Stomach smooth muscle (tissue), 2 donors: Measurements from ENCODE around the gene PCDHB13.
"Not testable (repeated sequence)": the region's sequence is repeated elsewhere in the genome, so short reads cannot be mapped to it uniquely, and the experiment has no call there.

Experiments
- H3K27ac ChIP-seq: one replicate; pipeline ENCODE4 v1.7.0; 2013; ENCODE audit warnings: mild to moderate bottlenecking, low read length, inconsistent platforms
- H3K27me3 ChIP-seq, 2 donors: one replicate each; pipeline ENCODE4 v1.7.0; 2013; ENCODE audit warnings: low read length in 2 of 2; ENCODE audit not compliant: insufficient read depth in 2 of 2, control insufficient read depth in 1 of 2
- H3K36me3 ChIP-seq, 2 donors: one replicate each; pipeline ENCODE4 v1.7.0; 2013; ENCODE audit warnings: low read length in 2 of 2; ENCODE audit not compliant: control insufficient read depth in 2 of 2, insufficient read depth in 2 of 2
- H3K4me1 ChIP-seq: one replicate; pipeline ENCODE4 v1.7.0; 2013; ENCODE audit warnings: low read length; ENCODE audit not compliant: control insufficient read depth, insufficient read depth
- H3K4me3 ChIP-seq, 2 donors: one replicate each; pipeline ENCODE4 v1.7.0; 2013; ENCODE audit warnings: low read length in 2 of 2
- H3K9ac ChIP-seq, 2 donors: one replicate each; pipeline ENCODE4 v1.7.0; 2013; ENCODE audit warnings: low read length in 2 of 2, mild to moderate bottlenecking in 1 of 2
- H3K9me3 ChIP-seq, 2 donors: one replicate each; pipeline ENCODE4 v1.7.0; 2013; ENCODE audit warnings: low read length in 2 of 2; ENCODE audit not compliant: control insufficient read depth in 2 of 2
- donor health status: healthy.
- donor health status: Pancreatic carcinoma.

PCDHB13 gene

GRCh38 chr5:141213656-141214339 lies at the start of gene PCDHB13:
Gene PCDHB13, plus strand, starts transcription at chr5:141213919. Its CDS starts 205 bp downstream, at chr5:141214124.
- not testable (repeated sequence) for H3K4me1 ChIP-seq, H3K27ac ChIP-seq, H3K36me3 ChIP-seq, H3K27me3 ChIP-seq, H3K9ac ChIP-seq
- Histone ChIP-seq H3K4me3 (peak within 1 kb of the TSS in 1 of 2 donors; percentile 45), H3K9me3 (peaks cover 18 to 20% of the 10 kb centered on the region in 2 donors)

- peaks cover 4 to 6% of the 10 kb centered on the region in 2 donors for H3K27me3 ChIP-seq
- no peak within 1 kb of the TSS for H3K27ac ChIP-seq
- no peaks in the 10 kb centered on the region for H3K4me1 ChIP-seq
- H3K36me3 ChIP-seq: no peaks in the 10 kb centered on the region
- H3K4me3 ChIP-seq: peak within 1 kb of the TSS; percentile 64 to 67
- H3K9me3 ChIP-seq: peaks cover 22 to 28% of the 10 kb centered on the region in 2 donors
- peak within 1 kb of the TSS; percentile 22 to 58 for H3K9ac ChIP-seq
These were observed 41.1 kb upstream of the PCDHB13 start, which contains the start of gene PCDHB7 for GRCh38 chr5:141172381-141173204. Gene PCDHB7, plus strand, starts transcription at chr5:141172644. Its CDS starts 192 bp downstream, at chr5:141172836.

GRCh38 chr5:141174291-141175104 lies 39.2 kb upstream of the PCDHB13 start:
- not testable (repeated sequence) for H3K4me1 ChIP-seq, H3K27ac ChIP-seq, H3K36me3 ChIP-seq, H3K4me3 ChIP-seq, H3K9ac ChIP-seq
- peaks cover 6 to 12% of the 10 kb centered on the region in 2 donors for H3K27me3 ChIP-seq
- peaks cover 31 to 35% of the 10 kb centered on the region in 2 donors for H3K9me3 ChIP-seq

- H3K27ac ChIP-seq: no peak overlapping the region
- peaks cover 6 to 12% of the 10 kb centered on the region in 2 donors for H3K27me3 ChIP-seq
- no peak overlapping the region for H3K9ac ChIP-seq
- no peak overlapping the region for H3K4me3 ChIP-seq
- H3K4me1 ChIP-seq: no peaks in the 10 kb centered on the region
- peaks cover 31 to 35% of the 10 kb centered on the region in 2 donors for H3K9me3 ChIP-seq
- no peaks in the 10 kb centered on the region for H3K36me3 ChIP-seq
These were observed 37.8 kb upstream of the PCDHB13 start for GRCh38 chr5:141175933-141176332.

- not testable (repeated sequence) for H3K4me3 ChIP-seq, H3K9ac ChIP-seq, H3K4me1 ChIP-seq, H3K36me3 ChIP-seq, H3K27ac ChIP-seq
- H3K9me3 ChIP-seq: peaks cover 32 to 36% of the 10 kb centered on the region in 2 donors
- H3K27me3 ChIP-seq: peaks cover 6 to 15% of the 10 kb centered on the region in 2 donors
These were observed 36.0 kb upstream of the PCDHB13 start, which contains the start of gene PCDHB8 for GRCh38 chr5:141177577-141178191. Gene PCDHB8, plus strand, starts transcription at chr5:141177790. Its CDS starts 245 bp downstream, at chr5:141178035.

GRCh38 chr5:141179371-141179770 lies 34.3 kb upstream of the PCDHB13 start:
- H3K27ac ChIP-seq, H3K4me1 ChIP-seq, H3K36me3 ChIP-seq, H3K9ac ChIP-seq, H3K4me3 ChIP-seq: not testable (repeated sequence)
- H3K27me3 ChIP-seq: peaks cover 6 to 17% of the 10 kb centered on the region in 2 donors
- peaks cover 30 to 38% of the 10 kb centered on the region in 2 donors for H3K9me3 ChIP-seq

GRCh38 chr5:141179876-141180275 lies 33.8 kb upstream of the PCDHB13 start:
- H3K36me3 ChIP-seq, H3K27ac ChIP-seq, H3K4me3 ChIP-seq, H3K9ac ChIP-seq, H3K4me1 ChIP-seq: not testable (repeated sequence)
- peaks cover 32 to 38% of the 10 kb centered on the region in 2 donors for H3K9me3 ChIP-seq
- peaks cover 5 to 16% of the 10 kb centered on the region in 2 donors for H3K27me3 ChIP-seq

GRCh38 chr5:141180313-141180712 lies 33.4 kb upstream of the PCDHB13 start:
- Histone ChIP-seq H3K27me3 (peaks cover 3 to 14% of the 10 kb centered on the region in 2 donors), H3K4me3 (no peak overlapping the region), H3K36me3 (peaks cover 0 to 3% of the 10 kb centered on the region in 2 donors), H3K27ac (no peak overlapping the region), H3K4me1 (no peaks in the 10 kb centered on the region), H3K9me3 (peaks cover 28 to 33% of the 10 kb centered on the region in 2 donors), H3K9ac (no peak overlapping the region)

- H3K36me3 ChIP-seq: peaks cover 0 to 3% of the 10 kb centered on the region in 2 donors
- H3K4me3 ChIP-seq: peak within 1 kb of the TSS; percentile 55 to 67
- H3K27ac ChIP-seq: no peak within 1 kb of the TSS
- H3K9me3 ChIP-seq: peaks cover 28 to 34% of the 10 kb centered on the region in 2 donors
- H3K27me3 ChIP-seq: peaks cover 1 to 15% of the 10 kb centered on the region in 2 donors
- H3K4me1 ChIP-seq: no peaks in the 10 kb centered on the region
- peak within 1 kb of the TSS in 1 of 2 donors; percentile 64 for H3K9ac ChIP-seq
These were observed 31.5 kb upstream of the PCDHB13 start, which contains the start of gene PCDHB16 for GRCh38 chr5:141182248-141182647. Gene PCDHB16, plus strand, starts transcription at chr5:141182387. Its CDS starts 173 bp downstream, at chr5:141182560.
